Epidermal melanocyte (primary cell): Measurements from ENCODE around the gene ACACB.

Source experiments
- DNase-seq: peaks from one replicate; pipeline ENCODE4 v3.0.0; 2011; ENCODE audit warnings: low spot score; ENCODE audit not compliant: insufficient read length

ACACB gene

GRCh38 chr12:109295764-109296425 is 179.5 kb downstream of the ACACB start:
- no peak for DNase-seq

- DNase-seq, result no peak
These were observed 180.0 kb downstream of the ACACB start for GRCh38 chr12:109296431-109296830.

GRCh38 chr12:109299849-109300248 is 183.5 kb downstream of the ACACB start:
- no peak for DNase-seq

GRCh38 chr12:109301643-109302168 is 185.3 kb downstream of the ACACB start:
- no peak for DNase-seq

- no peak for DNase-seq
These were observed 186.0 kb downstream of the ACACB start for GRCh38 chr12:109302358-109302757.

- DNase-seq, result no peak
These were observed 186.4 kb downstream of the ACACB start for GRCh38 chr12:109302770-109303169.

GRCh38 chr12:109304485-109304884 is 188.1 kb downstream of the ACACB start:
- no peak for DNase-seq

- DNase-seq, result no peak
These were observed 189.2 kb downstream of the ACACB start for GRCh38 chr12:109305547-109305946.

GRCh38 chr12:109307051-109307450 is 190.7 kb downstream of the ACACB start:
- no peak for DNase-seq

- DNase-seq, result no peak
These were observed 192.4 kb downstream of the ACACB start, which contains the start of gene FOXN4 for GRCh38 chr12:109308534-109309380. FOXN4 (minus strand) TSS chr12:109309284; CDS start chr12:109308321, 963 bp downstream.

GRCh38 chr12:109309381-109310246 is 193.2 kb downstream of the ACACB start:
- no peak for DNase-seq

GRCh38 chr12:109310247-109311125 is 194.1 kb downstream of the ACACB start:
- DNase-seq, result no peak
